H1 (cell line): ENCODE data around the gene RIN3. TPM values are rescaled to one million over a fixed set of nuclear protein-coding genes. Genes with fewer than 3 reads are reported as not detected.

Source experiments
- EZH2 ChIP-seq: fragments of 200-600 bp; sonication (generic); IDR thresholded peaks from 2 replicates; pipeline ENCODE4 v1.7.1; 2012; ENCODE audit warnings: low read depth, mild to moderate bottlenecking, moderate library complexity, low read length, inconsistent platforms; ENCODE audit not compliant: severe bottlenecking
- GABPA ChIP-seq: IDR thresholded peaks from 2 replicates; pipeline ENCODE4 v1.6.1; 2011; ENCODE audit warnings: mild to moderate bottlenecking, low read length, moderate library complexity, borderline replicate concordance; ENCODE audit not compliant: insufficient read depth
- GTF2F1 ChIP-seq: IDR thresholded peaks from 2 replicates; pipeline ENCODE4 v1.6.1; 2012; ENCODE audit warnings: low read depth, low read length, improper control_type of control experiment, borderline replicate concordance
- JUN ChIP-seq: IDR thresholded peaks from 2 replicates; pipeline ENCODE4 v1.6.1; 2011; ENCODE audit warnings: low read depth, mild to moderate bottlenecking, improper control_type of control experiment, low read length
- POU5F1 ChIP-seq: IDR thresholded peaks from 2 replicates; pipeline ENCODE4 v1.6.1; 2011; ENCODE audit warnings: low read depth, mild to moderate bottlenecking, low read length, moderate library complexity
- RAD21 ChIP-seq, 2 experiments: IDR thresholded peaks in 1 of 2; conservative IDR thresholded peaks in 1 of 2; 2 replicates each; pipeline ENCODE4 v1.6.1; 2011; ENCODE audit warnings: low read depth in 2 of 2, low read length in 2 of 2, improper control_type of control experiment in 1 of 2, inconsistent platforms in 1 of 2, mild to moderate bottlenecking in 1 of 2, moderate library complexity in 1 of 2
- RXRA ChIP-seq: IDR thresholded peaks from 2 replicates; pipeline ENCODE4 v1.6.1; 2011; ENCODE audit warnings: low read depth, mild to moderate bottlenecking, low read length, moderate library complexity; ENCODE audit not compliant: insufficient read depth
- polyA plus RNA-seq, 7 experiments: library from polyadenylated mRNA; depleted of rRNA in 3 of 7; stranded (reverse) in 5 of 7; unstranded in 2 of 7; fragments of >200 nt in 5 of 7; fragments of 200-250 nt in 2 of 7; gene quantifications; 1 replicate in 5 of 7; 2 replicates in 1 of 7; 4 replicates in 1 of 7; pipeline versions ENCODE4 v1.2.1 to v1.2.3, GENCODE V29; 2011 to 2013; ENCODE audit warnings: missing spikeins in 2 of 7, mixed read lengths in 2 of 7
- total RNA-seq: library from RNA; stranded (reverse); fragmentation: NEBNext Ultra II Directional; extraction: Animal tissue kit (Norgen Biotek cat#: 25700); gene quantifications from 2 replicates; pipeline ENCODE4 v1.2.1, GENCODE V29; 2021
- TF ChIP-seq, protein P1 (sequence below): fragments of 300-600 bp; sonication (generic); IDR thresholded peaks from 2 replicates; pipeline ENCODE4 v1.7.1; 2012; ENCODE audit warnings: low read length, moderate library complexity, mild to moderate bottlenecking, inconsistent platforms; ENCODE audit not compliant: insufficient replicate concordance

The RIN3 gene
- total and polyA plus RNA-seq, 2 of the 8 experiments (the other 6 are each of a cell fraction or from before 2014, with no cell fraction given) = 0.59 to 1.5 TPM

DNA sequence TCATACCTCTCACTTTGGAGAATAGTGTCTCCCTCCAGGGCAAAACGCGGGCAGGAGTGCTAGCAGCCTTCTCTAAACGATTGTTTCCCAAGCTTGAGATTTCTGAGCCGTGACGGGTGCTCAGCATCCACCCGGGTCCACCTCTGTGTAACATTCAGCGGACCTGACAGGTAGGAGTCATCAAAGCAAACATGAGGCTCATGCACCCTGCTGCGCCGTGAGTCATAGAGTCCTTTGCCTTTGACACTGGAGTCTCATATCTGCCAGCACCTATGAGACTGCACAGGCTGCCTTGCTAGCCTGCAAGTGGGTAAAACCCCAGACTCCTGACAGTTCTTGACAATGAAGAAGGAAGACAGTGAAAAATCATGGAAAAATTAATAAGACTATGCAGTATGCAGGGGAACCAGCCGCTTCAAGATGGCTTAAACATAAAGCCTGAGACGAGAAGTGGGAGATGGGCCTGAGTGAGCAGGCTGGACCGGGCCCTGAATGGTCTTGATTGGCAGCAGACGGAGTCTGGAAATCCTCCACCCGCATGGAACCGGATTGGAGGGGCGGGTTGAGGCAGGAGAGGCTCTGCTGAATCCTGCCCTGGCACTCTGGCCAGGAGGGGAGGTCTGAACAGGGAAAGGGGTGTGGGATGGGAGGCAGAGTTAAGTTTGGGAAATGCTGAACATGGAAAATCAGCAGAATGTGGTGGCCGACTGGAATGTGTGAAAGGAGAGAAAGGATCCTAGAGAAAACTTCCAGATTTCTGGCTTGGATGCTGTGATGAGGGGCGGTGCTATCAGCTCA lies 180.6 kb downstream of the RIN3 start (continued):
- TF ChIP-seq, protein P1, sequence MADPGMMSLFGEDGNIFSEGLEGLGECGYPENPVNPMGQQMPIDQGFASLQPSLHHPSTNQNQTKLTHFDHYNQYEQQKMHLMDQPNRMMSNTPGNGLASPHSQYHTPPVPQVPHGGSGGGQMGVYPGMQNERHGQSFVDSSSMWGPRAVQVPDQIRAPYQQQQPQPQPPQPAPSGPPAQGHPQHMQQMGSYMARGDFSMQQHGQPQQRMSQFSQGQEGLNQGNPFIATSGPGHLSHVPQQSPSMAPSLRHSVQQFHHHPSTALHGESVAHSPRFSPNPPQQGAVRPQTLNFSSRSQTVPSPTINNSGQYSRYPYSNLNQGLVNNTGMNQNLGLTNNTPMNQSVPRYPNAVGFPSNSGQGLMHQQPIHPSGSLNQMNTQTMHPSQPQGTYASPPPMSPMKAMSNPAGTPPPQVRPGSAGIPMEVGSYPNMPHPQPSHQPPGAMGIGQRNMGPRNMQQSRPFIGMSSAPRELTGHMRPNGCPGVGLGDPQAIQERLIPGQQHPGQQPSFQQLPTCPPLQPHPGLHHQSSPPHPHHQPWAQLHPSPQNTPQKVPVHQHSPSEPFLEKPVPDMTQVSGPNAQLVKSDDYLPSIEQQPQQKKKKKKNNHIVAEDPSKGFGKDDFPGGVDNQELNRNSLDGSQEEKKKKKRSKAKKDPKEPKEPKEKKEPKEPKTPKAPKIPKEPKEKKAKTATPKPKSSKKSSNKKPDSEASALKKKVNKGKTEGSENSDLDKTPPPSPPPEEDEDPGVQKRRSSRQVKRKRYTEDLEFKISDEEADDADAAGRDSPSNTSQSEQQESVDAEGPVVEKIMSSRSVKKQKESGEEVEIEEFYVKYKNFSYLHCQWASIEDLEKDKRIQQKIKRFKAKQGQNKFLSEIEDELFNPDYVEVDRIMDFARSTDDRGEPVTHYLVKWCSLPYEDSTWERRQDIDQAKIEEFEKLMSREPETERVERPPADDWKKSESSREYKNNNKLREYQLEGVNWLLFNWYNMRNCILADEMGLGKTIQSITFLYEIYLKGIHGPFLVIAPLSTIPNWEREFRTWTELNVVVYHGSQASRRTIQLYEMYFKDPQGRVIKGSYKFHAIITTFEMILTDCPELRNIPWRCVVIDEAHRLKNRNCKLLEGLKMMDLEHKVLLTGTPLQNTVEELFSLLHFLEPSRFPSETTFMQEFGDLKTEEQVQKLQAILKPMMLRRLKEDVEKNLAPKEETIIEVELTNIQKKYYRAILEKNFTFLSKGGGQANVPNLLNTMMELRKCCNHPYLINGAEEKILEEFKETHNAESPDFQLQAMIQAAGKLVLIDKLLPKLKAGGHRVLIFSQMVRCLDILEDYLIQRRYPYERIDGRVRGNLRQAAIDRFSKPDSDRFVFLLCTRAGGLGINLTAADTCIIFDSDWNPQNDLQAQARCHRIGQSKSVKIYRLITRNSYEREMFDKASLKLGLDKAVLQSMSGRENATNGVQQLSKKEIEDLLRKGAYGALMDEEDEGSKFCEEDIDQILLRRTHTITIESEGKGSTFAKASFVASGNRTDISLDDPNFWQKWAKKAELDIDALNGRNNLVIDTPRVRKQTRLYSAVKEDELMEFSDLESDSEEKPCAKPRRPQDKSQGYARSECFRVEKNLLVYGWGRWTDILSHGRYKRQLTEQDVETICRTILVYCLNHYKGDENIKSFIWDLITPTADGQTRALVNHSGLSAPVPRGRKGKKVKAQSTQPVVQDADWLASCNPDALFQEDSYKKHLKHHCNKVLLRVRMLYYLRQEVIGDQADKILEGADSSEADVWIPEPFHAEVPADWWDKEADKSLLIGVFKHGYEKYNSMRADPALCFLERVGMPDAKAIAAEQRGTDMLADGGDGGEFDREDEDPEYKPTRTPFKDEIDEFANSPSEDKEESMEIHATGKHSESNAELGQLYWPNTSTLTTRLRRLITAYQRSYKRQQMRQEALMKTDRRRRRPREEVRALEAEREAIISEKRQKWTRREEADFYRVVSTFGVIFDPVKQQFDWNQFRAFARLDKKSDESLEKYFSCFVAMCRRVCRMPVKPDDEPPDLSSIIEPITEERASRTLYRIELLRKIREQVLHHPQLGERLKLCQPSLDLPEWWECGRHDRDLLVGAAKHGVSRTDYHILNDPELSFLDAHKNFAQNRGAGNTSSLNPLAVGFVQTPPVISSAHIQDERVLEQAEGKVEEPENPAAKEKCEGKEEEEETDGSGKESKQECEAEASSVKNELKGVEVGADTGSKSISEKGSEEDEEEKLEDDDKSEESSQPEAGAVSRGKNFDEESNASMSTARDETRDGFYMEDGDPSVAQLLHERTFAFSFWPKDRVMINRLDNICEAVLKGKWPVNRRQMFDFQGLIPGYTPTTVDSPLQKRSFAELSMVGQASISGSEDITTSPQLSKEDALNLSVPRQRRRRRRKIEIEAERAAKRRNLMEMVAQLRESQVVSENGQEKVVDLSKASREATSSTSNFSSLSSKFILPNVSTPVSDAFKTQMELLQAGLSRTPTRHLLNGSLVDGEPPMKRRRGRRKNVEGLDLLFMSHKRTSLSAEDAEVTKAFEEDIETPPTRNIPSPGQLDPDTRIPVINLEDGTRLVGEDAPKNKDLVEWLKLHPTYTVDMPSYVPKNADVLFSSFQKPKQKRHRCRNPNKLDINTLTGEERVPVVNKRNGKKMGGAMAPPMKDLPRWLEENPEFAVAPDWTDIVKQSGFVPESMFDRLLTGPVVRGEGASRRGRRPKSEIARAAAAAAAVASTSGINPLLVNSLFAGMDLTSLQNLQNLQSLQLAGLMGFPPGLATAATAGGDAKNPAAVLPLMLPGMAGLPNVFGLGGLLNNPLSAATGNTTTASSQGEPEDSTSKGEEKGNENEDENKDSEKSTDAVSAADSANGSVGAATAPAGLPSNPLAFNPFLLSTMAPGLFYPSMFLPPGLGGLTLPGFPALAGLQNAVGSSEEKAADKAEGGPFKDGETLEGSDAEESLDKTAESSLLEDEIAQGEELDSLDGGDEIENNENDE = no peak
- TF ChIP-seq GABPA (no peak), GTF2F1 (no peak), JUN (no peak), RAD21 (IDR thresholded peaks at IDR 0.05 in 1 of 2, conservative IDR thresholded peaks at IDR 0.05 in 1 of 2; ENCODE audit: low read depth in 2 of 2, low read length in 2 of 2) (no peak), POU5F1 (no peak), EZH2 (no peak), RXRA (no peak)
